ENCODE data around the gene ANKRD13A. TPM values are rescaled to one million over a fixed set of nuclear protein-coding genes. Genes with fewer than 3 reads are reported as not detected.

The ANKRD13A gene
- total and polyA plus RNA-seq, 2 of the 8 experiments (the other 6 are each of a cell fraction or from before 2014, with no cell fraction given): 16.8 to 21.4 TPM

DNA sequence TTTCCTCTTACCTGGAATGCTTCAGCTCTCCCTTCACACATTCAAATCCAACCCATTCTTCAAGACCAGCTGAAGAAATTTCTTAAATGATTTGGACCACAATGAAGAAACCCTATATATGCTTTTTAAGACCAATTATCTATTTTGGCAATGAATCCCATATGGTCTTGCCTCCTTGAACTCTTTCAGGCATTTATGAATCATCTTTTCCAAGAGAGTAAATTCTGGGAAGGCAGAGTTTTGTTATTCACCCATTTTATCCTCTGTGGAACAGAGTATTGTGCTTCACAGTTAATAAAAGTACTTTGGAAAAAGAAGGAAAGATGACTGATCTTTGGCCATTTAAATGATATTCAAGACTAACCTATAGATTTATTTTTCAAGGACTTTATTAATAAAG lies 17.0 kb upstream of the ANKRD13A start:
- H3K18ac ChIP-seq (ENCODE audit: extremely low read depth, low read length): no peak overlapping the region
- H3K4me2 ChIP-seq (ENCODE audit: insufficient read depth in 1 of 2, low read depth in 2 of 2, low read length in 2 of 2): no peak overlapping the region

More for the DNA sequence above, 17.0 kb upstream of the ANKRD13A start:
- H3K23me2 ChIP-seq (ENCODE audit: low read depth, low read length): no peaks in the 10 kb centered on the region
- H3K14ac ChIP-seq (ENCODE audit: insufficient read length): no peak overlapping the region
- H2BK120ac ChIP-seq (replicated peaks; ENCODE audit: low read depth, low read length): no peak overlapping the region
- H4K5ac ChIP-seq (ENCODE audit: insufficient read length, low read depth, low read length): no peak overlapping the region
- no peak overlapping the region for H4K8ac ChIP-seq (ENCODE audit: extremely low read depth, insufficient read depth, low read length)
- no peak overlapping the region for H2BK12ac ChIP-seq (ENCODE audit: low read depth, low read length)
- H2AK5ac ChIP-seq (ENCODE audit: low read depth, low read length): no peak overlapping the region
- H4K91ac ChIP-seq (replicated peaks; ENCODE audit: insufficient read length, low read length): no peak overlapping the region
- no peaks in the 10 kb centered on the region for H3K9me3 ChIP-seq (ENCODE audit: insufficient read depth in 2 of 2, low read depth in 1 of 2, low read length in 1 of 2)
- POLR2A ChIA-PET (ENCODE audit: partially characterized antibody): interaction anchor here (1.8 kb wide), 1 partner anchor 16 kb away, joined by 4 read pairs; no protein-coding TSS in a partner anchor
- H3K27ac ChIP-seq (ENCODE audit: low read depth, low read length): no peak overlapping the region
- H3K9ac ChIP-seq (replicated peaks in 1 of 4; ENCODE audit: extremely low read depth in 1 of 4, low read depth in 3 of 4, low read length in 3 of 4): no peak overlapping the region
- H2AFZ ChIP-seq (ENCODE audit: low read length): no peak overlapping the region
- FAIRE-seq (no peak), DNase-seq (ENCODE audit: low read depth in 1 of 2, low spot score in 2 of 2) (no peak)
- no peaks in the 10 kb centered on the region for H3K79me2 ChIP-seq (ENCODE audit: control insufficient read depth in 1 of 2, insufficient read depth in 2 of 2, low read length in 2 of 2)
- no peaks in the 10 kb centered on the region for H3K4me1 ChIP-seq (replicated peaks in 1 of 4; ENCODE audit: control insufficient read depth in 3 of 4, insufficient read depth in 4 of 4, low read length in 3 of 4)
- CTCF ChIA-PET (ENCODE audit: partially characterized antibody): interaction anchor here (0.6 kb wide), 1 partner anchor 377 kb away, joined by 4 read pairs; no protein-coding TSS in a partner anchor
- H3K79me1 ChIP-seq (ENCODE audit: low read depth, low read length): no peaks in the 10 kb centered on the region
- no peak overlapping the region for H2BK5ac ChIP-seq (ENCODE audit: low read depth, low read length)
- H3K27me3 ChIP-seq (replicated peaks in 1 of 4; ENCODE audit: control insufficient read depth in 3 of 4, extremely low read depth in 1 of 4, insufficient read depth in 3 of 4, low read length in 3 of 4): no peaks in the 10 kb centered on the region
- H3K36me3 ChIP-seq (ENCODE audit: control insufficient read depth in 2 of 4, insufficient read depth in 4 of 4, low read length in 3 of 4): peaks cover 2 to 33% (median 13%) of the 10 kb centered on the region in 4 experiments; a peak in 6 of 8 replicates
- H2BK20ac ChIP-seq (ENCODE audit: low read length): no peak overlapping the region
- H4K20me1 ChIP-seq (replicated peaks in 1 of 2; ENCODE audit: control insufficient read depth in 1 of 2, insufficient read depth in 2 of 2, low read length in 2 of 2): no peaks in the 10 kb centered on the region
- no peak overlapping the region for H3K4me3 ChIP-seq (ENCODE audit: extremely low read depth in 1 of 4, insufficient read depth in 2 of 4, low read depth in 3 of 4, low read length in 4 of 4)
- no peak overlapping the region for H3K4ac ChIP-seq (replicated peaks; ENCODE audit: insufficient read length, low read depth, low read length)
- no peak overlapping the region for H2BK15ac ChIP-seq (ENCODE audit: low read length)
- H3K56ac ChIP-seq (replicated peaks; ENCODE audit: insufficient read length, low read depth, low read length): no peak overlapping the region
- no peak overlapping the region for H3K23ac ChIP-seq (ENCODE audit: insufficient read length)
- TF ChIP-seq GABPA (IDR thresholded peaks at IDR 0.05; ENCODE audit: borderline replicate concordance, insufficient read depth, low read length) (no peak), KDM1A (IDR thresholded peaks at IDR 0.05; ENCODE audit: borderline replicate concordance, low read length) (no peak), JUND (IDR thresholded peaks at IDR 0.05; ENCODE audit: low read length) (no peak), ZNF274 (IDR thresholded peaks at IDR 0.05; ENCODE audit: borderline replicate concordance, extremely low read depth, low read length) (no peak)

All from H1 (cell line).